ENCODE data around the gene ARHGAP8.

The ARHGAP8 gene

GRCh38 chr22:44862981-44863860 lies 110.8 kb downstream of the ARHGAP8 start:
- DNase-seq, result no peak

- no peak for DNase-seq
Measured at GRCh38 chr22:44865193-44866057, 113.0 kb downstream of the ARHGAP8 start.

GRCh38 chr22:44869196-44869595 lies 116.8 kb downstream of the ARHGAP8 start:
- no peak for DNase-seq

GRCh38 chr22:44870021-44870420 lies 117.6 kb downstream of the ARHGAP8 start:
- no peak for DNase-seq

- DNase-seq, result no peak
Measured at GRCh38 chr22:44871782-44872181, 119.4 kb downstream of the ARHGAP8 start.

- no peak for DNase-seq
Measured at GRCh38 chr22:44876921-44877320, 124.5 kb downstream of the ARHGAP8 start.

GRCh38 chr22:44878483-44879300 lies 126.3 kb downstream of the ARHGAP8 start:
- no peak for DNase-seq

- no peak for DNase-seq
Measured at GRCh38 chr22:44879301-44879680, 126.9 kb downstream of the ARHGAP8 start.

- no peak for DNase-seq
Measured at GRCh38 chr22:44880610-44881290, 128.4 kb downstream of the ARHGAP8 start.

GRCh38 chr22:44881624-44882023 lies 129.2 kb downstream of the ARHGAP8 start:
- no peak for DNase-seq

GRCh38 chr22:44882226-44882905 lies 130.0 kb downstream of the ARHGAP8 start:
- DNase-seq, result no peak

- no peak for DNase-seq
Measured at GRCh38 chr22:44883011-44883421, 130.6 kb downstream of the ARHGAP8 start.

- DNase-seq, result no peak
Measured at GRCh38 chr22:44884562-44884961, 132.2 kb downstream of the ARHGAP8 start.

GRCh38 chr22:44884968-44885805 lies 132.8 kb downstream of the ARHGAP8 start:
- DNase-seq, result no peak

GRCh38 chr22:44885806-44886360 lies 133.5 kb downstream of the ARHGAP8 start:
- DNase-seq, result no peak

- no peak for DNase-seq
Measured at GRCh38 chr22:44887941-44888366, 135.6 kb downstream of the ARHGAP8 start.

GRCh38 chr22:44888491-44889254 lies 136.3 kb downstream of the ARHGAP8 start:
- no peak for DNase-seq

GRCh38 chr22:44889255-44889878 lies 137.0 kb downstream of the ARHGAP8 start:
- no peak for DNase-seq
